Measurements from ENCODE around the gene MERTK. TPM values are rescaled to one million over a fixed set of nuclear protein-coding genes. Genes with fewer than 3 reads are reported as not detected.
"Not testable (repeated sequence)": the region's sequence is repeated elsewhere in the genome, so short reads cannot be mapped to it uniquely, and the experiment has no call there.

The MERTK gene
- polyA plus RNA-seq, 1 experiment, result 0.84 TPM

- no peak overlapping the region for H3K27ac ChIP-seq (ENCODE audit: low read depth, low read length)
- TF ChIP-seq, protein P1, sequence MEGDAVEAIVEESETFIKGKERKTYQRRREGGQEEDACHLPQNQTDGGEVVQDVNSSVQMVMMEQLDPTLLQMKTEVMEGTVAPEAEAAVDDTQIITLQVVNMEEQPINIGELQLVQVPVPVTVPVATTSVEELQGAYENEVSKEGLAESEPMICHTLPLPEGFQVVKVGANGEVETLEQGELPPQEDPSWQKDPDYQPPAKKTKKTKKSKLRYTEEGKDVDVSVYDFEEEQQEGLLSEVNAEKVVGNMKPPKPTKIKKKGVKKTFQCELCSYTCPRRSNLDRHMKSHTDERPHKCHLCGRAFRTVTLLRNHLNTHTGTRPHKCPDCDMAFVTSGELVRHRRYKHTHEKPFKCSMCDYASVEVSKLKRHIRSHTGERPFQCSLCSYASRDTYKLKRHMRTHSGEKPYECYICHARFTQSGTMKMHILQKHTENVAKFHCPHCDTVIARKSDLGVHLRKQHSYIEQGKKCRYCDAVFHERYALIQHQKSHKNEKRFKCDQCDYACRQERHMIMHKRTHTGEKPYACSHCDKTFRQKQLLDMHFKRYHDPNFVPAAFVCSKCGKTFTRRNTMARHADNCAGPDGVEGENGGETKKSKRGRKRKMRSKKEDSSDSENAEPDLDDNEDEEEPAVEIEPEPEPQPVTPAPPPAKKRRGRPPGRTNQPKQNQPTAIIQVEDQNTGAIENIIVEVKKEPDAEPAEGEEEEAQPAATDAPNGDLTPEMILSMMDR (IDR thresholded peaks at IDR 0.05; ENCODE audit: low read depth, low read length), result no peak
- no peak for DNase-seq (ENCODE audit: low read depth, low spot score)
- ChIA-PET POLR2A (no interaction called here), CTCF (interaction anchor here (0.7 kb wide), 1 partner anchor 26 kb away, joined by 3 read pairs; no protein-coding TSS in a partner anchor)
- peaks cover 14% of the 10 kb centered on the region for H3K27me3 ChIP-seq (ENCODE audit: control insufficient read depth, insufficient read depth, low read length)
- no peaks in the 10 kb centered on the region for H3K9me3 ChIP-seq (ENCODE audit: control insufficient read depth, insufficient read depth, low read length)
- H3K4me3 ChIP-seq (ENCODE audit: low read depth, low read length), result no peak overlapping the region
These were observed 12.3 kb downstream of the MERTK start for GRCh38 chr2:111910609-111911277.

- H3K27ac ChIP-seq (ENCODE audit: low read depth, low read length); POLR2A ChIA-PET; DNase-seq (ENCODE audit: low read depth, low spot score); H3K9me3 ChIP-seq (ENCODE audit: control insufficient read depth, insufficient read depth, low read length); CTCF ChIA-PET; H3K4me3 ChIP-seq (ENCODE audit: low read depth, low read length): not testable (repeated sequence)
- H3K27me3 ChIP-seq (ENCODE audit: control insufficient read depth, insufficient read depth, low read length), result peaks cover 11% of the 10 kb centered on the region
These were observed 13.0 kb downstream of the MERTK start for GRCh38 chr2:111911295-111911977.

- CTCF ChIA-PET, result no interaction called here
- Histone ChIP-seq H3K9me3 (ENCODE audit: control insufficient read depth, insufficient read depth, low read length) (no peaks in the 10 kb centered on the region), H3K27me3 (ENCODE audit: control insufficient read depth, insufficient read depth, low read length) (peaks cover 10% of the 10 kb centered on the region), H3K27ac (ENCODE audit: low read depth, low read length) (no peak overlapping the region), H3K4me3 (ENCODE audit: low read depth, low read length) (no peak overlapping the region)
- POLR2A ChIA-PET, result no interaction called here
- TF ChIP-seq, protein P1 (IDR thresholded peaks at IDR 0.05; ENCODE audit: low read depth, low read length), result no peak
- DNase-seq (ENCODE audit: low read depth, low spot score), result no peak
These were observed 14.1 kb downstream of the MERTK start for GRCh38 chr2:111912547-111912946.

DNA sequence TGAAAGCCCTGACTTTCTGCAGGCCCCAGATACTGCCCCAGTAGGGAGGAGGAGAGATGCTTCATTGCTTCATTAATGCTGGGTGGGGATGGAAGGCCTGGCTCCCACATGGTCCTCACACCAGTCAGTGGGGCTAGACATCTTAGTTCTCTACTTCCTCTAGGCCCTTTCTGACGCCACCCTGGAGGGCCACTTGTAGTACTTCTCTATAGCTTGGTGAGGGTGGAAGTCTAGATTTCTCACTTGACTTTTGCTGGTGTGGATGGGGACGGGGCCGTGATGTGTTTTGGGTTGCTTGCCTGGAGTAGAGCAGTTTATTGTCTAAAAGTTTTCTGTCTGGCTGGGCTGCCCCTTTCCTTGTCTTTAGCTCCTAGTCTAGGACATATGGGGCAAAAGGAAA, 18.7 kb downstream of the MERTK start:
- ChIA-PET POLR2A (no interaction called here), CTCF (no interaction called here)
- H3K27me3 ChIP-seq (ENCODE audit: control insufficient read depth, insufficient read depth, low read length), result peaks cover 16% of the 10 kb centered on the region
- TF ChIP-seq, protein P1 (IDR thresholded peaks at IDR 0.05; ENCODE audit: low read depth, low read length), result no peak
- no peak overlapping the region for H3K27ac ChIP-seq (ENCODE audit: low read depth, low read length)
- DNase-seq (ENCODE audit: low read depth, low spot score), result no peak
- no peaks in the 10 kb centered on the region for H3K9me3 ChIP-seq (ENCODE audit: control insufficient read depth, insufficient read depth, low read length)
- no peak overlapping the region for H3K4me3 ChIP-seq (ENCODE audit: low read depth, low read length)

DNA sequence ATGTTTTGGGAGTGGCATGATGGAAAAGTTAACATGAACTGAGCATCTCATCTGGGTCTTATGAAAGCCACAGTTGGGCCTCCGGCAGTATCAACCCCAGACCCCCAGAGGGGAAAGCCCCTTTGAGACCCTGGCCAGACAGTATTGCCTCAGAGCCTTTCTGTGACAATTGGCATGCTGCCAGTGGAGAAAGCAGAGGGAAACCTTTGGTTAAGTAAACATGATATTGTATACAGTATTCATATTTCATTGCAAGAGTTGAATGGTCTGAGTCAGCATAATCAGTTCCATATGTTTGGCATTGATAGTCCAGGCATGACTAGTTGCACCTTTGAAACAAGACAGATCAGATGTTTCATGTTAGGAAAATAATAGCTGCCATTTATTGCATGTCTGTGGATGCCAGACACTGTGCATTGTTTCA, 20.0 kb downstream of the MERTK start:
- no peaks in the 10 kb centered on the region for H3K9me3 ChIP-seq (ENCODE audit: control insufficient read depth, insufficient read depth, low read length)
- no peak overlapping the region for H3K27ac ChIP-seq (ENCODE audit: low read depth, low read length)
- peak; percentile 88 for DNase-seq (ENCODE audit: low read depth, low spot score)
- H3K4me3 ChIP-seq (ENCODE audit: low read depth, low read length), result no peak overlapping the region
- POLR2A ChIA-PET, result interaction anchor here (0.6 kb wide), 2 partner anchors 10 to 28 kb away, joined by 3 read pairs; no protein-coding TSS in a partner anchor
- TF ChIP-seq, protein P1 (IDR thresholded peaks at IDR 0.05; ENCODE audit: low read depth, low read length), result no peak
- CTCF ChIA-PET, result interaction anchor here (0.7 kb wide), 1 partner anchor 39 kb away, joined by 4 read pairs; no protein-coding TSS in a partner anchor
- H3K27me3 ChIP-seq (ENCODE audit: control insufficient read depth, insufficient read depth, low read length), result peaks cover 15% of the 10 kb centered on the region

All from AG04450 (cell line).